Astrocyte of the spinal cord (primary cell): Measurements from ENCODE around the gene SLC2A13.

Experiments
- DNase-seq: peaks from one replicate; pipeline ENCODE4 v3.0.0; 2011; ENCODE audit warnings: low read depth, low spot score
- H3K4me3 ChIP-seq: 2 replicates; pipeline ENCODE4 v1.5.1; 2011; ENCODE audit warnings: low read depth, mild to moderate bottlenecking, low read length, moderate library complexity
- in situ Hi-C: cut with HindIII; loops from 2 replicates; pipeline ENCODE4 v1.10.0; 2017; ENCODE audit warnings: low sequenced_read_pairs
- TF ChIP-seq, protein P1 (sequence below): IDR thresholded peaks from 2 replicates; pipeline ENCODE4 v1.5.1; 2012; ENCODE audit warnings: low read depth, mild to moderate bottlenecking, low read length, inconsistent platforms

SLC2A13 gene

DNA sequence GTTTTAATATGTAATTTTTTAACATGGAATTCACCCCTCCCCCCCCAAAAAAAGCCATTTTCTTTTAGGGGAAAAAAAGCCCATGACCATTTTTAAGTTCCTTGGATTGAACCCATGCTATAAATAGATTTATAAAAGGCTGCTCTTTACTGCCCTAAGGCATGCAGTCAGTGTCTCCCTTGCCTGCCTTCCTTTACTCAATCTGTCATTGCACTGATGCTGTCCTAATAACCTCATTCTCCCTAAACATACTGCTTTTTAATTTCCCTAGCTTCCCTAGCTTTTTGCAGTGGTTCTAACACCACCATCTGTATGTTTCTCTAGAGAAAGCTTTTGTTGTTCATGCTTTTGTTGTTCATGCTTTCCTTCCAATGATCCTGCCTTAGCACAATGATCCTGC is 83.0 kb downstream of the SLC2A13 start:
- DNase-seq: no peak
- TF ChIP-seq, protein P1, sequence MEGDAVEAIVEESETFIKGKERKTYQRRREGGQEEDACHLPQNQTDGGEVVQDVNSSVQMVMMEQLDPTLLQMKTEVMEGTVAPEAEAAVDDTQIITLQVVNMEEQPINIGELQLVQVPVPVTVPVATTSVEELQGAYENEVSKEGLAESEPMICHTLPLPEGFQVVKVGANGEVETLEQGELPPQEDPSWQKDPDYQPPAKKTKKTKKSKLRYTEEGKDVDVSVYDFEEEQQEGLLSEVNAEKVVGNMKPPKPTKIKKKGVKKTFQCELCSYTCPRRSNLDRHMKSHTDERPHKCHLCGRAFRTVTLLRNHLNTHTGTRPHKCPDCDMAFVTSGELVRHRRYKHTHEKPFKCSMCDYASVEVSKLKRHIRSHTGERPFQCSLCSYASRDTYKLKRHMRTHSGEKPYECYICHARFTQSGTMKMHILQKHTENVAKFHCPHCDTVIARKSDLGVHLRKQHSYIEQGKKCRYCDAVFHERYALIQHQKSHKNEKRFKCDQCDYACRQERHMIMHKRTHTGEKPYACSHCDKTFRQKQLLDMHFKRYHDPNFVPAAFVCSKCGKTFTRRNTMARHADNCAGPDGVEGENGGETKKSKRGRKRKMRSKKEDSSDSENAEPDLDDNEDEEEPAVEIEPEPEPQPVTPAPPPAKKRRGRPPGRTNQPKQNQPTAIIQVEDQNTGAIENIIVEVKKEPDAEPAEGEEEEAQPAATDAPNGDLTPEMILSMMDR: no peak
- in situ Hi-C loops: no loop called here
- H3K4me3 ChIP-seq: no peak overlapping the region

DNA sequence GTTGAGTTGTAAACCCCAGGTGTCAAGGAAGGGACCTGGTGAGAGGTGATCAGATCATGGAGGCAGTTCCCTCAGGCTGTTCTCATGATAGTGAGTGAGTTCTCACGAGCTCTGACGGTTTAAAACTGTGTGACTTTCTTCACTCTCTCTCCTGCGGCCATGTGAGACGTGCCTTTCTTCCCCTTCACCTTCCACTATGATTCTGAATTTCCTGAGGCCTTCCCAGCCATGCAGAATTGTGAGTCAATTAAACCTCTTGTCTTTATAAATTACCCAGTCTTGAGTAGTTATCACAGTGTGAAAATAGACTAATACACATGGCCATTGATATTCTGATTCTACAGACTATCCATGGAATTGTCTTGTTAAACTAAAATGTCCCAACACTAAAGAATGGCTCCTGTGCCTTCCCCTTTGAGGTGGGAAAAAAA is 85.6 kb downstream of the SLC2A13 start:
- TF ChIP-seq, protein P1: no peak
- H3K4me3 ChIP-seq: no peak overlapping the region
- no peak for DNase-seq
- in situ Hi-C loops: no loop called here

DNA sequence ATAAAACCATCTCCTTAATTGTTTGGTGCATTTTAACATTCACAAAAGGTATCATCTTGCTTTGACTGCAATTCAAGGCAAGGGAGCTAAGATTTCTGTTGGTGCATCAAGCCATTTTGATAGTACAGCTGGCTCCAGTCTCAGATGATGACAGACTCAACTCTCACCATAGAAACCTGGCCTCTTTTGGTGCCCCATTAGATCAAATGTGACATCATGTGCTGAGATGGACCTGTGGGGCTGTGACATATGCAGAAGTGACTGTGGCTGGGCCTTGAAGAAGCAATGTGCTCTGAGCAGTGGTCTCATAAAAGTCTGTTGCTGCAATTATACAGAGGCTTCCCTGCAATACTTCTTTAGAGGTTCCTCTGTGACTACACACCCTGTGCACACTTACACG is 88.4 kb downstream of the SLC2A13 start:
- DNase-seq: no peak

DNA sequence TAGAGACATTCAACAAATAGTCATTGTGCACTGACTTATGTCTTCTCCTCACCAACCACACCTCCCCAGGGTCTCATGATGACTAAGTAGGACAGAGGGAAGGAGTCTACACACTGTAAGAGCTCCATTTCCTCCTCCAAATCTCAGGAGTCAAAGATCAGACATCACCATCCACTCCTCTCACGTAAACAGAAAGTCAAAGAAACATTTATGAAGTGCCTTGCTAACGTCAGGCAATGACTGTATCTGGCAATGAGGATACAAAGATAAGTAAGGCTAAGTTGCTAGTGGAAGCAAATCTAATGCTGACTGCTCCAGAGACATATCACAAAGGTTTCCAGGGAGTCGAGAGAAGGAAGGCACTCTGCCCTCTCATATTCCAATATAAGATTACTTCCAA is 88.9 kb downstream of the SLC2A13 start:
- TF ChIP-seq, protein P1: no peak
- peak; percentile 43 for DNase-seq
- H3K4me3 ChIP-seq: no peak overlapping the region
- in situ Hi-C loops: no loop called here

More for the DNA sequence above, 88.4 kb downstream of the SLC2A13 start:
- TF ChIP-seq, protein P1: no peak
- H3K4me3 ChIP-seq: no peak overlapping the region
- in situ Hi-C loops: no loop called here

DNA sequence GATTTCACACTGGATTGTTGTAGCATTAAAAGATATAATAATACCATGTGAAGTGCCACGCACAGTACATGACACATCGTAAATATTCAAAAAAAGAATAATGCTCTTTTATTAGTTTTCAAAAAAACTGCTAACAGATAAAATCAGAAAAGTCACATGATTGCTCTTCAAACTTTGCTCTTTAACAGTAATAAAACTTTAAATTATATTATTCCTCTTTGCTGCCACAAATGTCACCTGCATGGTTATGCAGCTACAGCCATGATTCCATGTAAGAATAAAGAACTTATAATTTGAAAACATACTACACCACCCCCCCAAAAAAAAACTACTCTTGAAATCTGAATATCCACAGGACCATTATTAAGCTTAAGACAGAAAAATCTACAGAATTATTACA is 90.0 kb downstream of the SLC2A13 start:
- in situ Hi-C loops: no loop called here
- DNase-seq: no peak

DNA sequence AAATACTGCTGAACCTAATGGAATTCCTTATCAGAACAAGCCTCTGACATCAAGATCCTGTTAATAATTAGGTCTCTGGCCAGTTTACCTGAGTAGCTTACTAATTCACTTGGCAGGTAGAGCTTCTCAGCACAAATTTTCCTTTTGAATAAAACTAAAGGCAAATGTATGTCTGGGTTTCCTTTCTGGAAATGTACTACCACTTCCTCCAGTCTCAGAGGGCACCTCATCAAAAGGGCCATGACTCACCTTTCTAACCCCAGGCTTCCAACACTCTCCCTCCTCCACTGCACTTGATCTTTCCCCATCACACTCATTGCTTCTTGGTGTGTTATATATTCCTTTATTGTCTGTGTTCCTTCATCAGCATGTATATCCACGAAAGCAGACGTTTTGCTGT is 90.5 kb downstream of the SLC2A13 start:
- no peak for DNase-seq
- H3K4me3 ChIP-seq: no peak overlapping the region
- TF ChIP-seq, protein P1: no peak
- in situ Hi-C loops: no loop called here

More for the DNA sequence above, 90.0 kb downstream of the SLC2A13 start:
- no peak overlapping the region for H3K4me3 ChIP-seq
- TF ChIP-seq, protein P1: no peak

DNA sequence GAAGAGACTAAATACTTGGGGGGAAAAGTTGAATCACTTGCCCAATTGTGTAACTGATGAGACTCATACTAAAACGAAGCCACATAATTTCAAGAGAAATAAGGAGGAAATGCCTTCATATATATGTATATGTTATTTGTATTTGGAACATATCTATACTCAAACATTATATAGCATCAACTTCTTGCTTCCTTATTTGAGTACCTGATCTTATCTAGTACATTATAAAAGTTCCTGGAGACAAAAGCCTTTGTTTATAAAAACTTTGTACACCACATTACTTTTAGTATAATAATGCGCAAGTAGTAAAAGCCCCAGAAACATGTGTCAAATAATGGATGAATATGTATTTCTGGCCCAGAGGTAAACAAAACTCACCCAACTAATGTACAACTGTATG is 92.0 kb downstream of the SLC2A13 start:
- in situ Hi-C loops: no loop called here
- no peak for DNase-seq

More for the DNA sequence above, 92.0 kb downstream of the SLC2A13 start:
- H3K4me3 ChIP-seq: no peak overlapping the region
- TF ChIP-seq, protein P1: no peak
